ENCODE data around the gene WNK2.

The WNK2 gene

GRCh38 chr9:93253633-93254032 lies 69.7 kb downstream of the WNK2 start:
- DNase-seq (ENCODE audit: low read depth in 1 of 2, low spot score in 1 of 2) = no peak

DNA sequence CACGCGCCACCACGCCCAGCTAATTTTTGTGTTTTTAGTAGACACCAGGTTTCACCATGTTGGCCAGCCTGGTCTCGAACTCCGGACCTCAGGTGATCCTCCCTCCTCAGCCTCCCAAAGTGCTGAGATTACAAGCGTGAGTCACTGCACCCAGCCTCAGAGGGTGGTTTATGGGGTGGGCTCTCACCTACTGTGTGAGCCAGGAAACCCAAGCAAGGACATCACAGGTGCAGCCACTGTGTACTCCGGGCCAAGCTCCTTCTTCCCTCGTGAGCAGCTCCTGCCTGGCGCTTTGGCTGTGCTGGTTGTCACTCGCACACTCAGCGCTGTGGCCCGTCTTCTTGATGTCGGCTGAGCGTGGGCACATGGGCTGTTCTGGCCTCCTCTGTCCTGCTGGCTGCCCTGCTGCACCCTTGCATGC lies 70.1 kb downstream of the WNK2 start:
- no peak for DNase-seq (ENCODE audit: low read depth in 1 of 2, low spot score in 1 of 2)

DNA sequence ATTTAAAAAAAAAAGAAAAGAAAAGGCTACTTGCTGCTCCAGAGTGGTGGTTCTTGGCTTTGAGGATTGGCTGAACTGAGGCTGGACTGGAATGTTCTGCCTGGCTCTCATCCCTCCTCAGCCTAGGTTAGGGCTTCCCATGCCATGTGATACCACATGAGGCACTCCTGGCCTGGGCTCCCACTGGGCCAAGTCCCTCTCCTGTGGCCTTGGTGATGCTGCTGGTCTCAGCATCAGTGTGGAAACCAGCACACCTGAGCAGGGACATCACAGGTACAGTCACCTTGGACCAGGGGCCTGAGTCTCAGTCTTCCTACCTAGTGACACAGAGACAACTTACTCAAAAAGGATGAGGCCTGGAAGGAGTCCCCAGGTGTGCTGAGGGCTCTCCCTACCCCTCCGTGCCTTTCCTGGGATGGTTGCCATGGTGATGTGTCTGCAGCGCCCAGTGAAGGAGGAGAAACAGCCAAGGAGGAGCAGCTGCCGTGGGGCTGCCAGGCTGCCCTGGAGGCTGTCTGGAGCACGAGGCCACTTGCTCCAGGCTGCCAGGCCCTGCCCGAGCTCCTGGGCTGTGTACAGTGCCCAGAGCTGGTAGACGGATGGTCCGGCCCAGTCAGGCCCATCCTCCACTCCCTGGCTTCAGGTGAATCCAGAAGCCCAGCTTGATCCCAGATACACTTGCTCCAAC lies 71.0 kb downstream of the WNK2 start:
- DNase-seq (ENCODE audit: low read depth in 1 of 2, low spot score in 1 of 2) = no peak

GRCh38 chr9:93255494-93255867 lies 71.5 kb downstream of the WNK2 start:
- no peak for DNase-seq (ENCODE audit: low read depth in 1 of 2, low spot score in 1 of 2)

- DNase-seq (ENCODE audit: low read depth in 1 of 2, low spot score in 1 of 2) = no peak
Observed at GRCh38 chr9:93255994-93256877, 72.3 kb downstream of the WNK2 start.

- no peak for DNase-seq (ENCODE audit: low read depth in 1 of 2, low spot score in 1 of 2)
Observed at GRCh38 chr9:93256878-93257807, 73.2 kb downstream of the WNK2 start.

- no peak for DNase-seq (ENCODE audit: low read depth in 1 of 2, low spot score in 1 of 2)
Observed at GRCh38 chr9:93257808-93258331, 73.9 kb downstream of the WNK2 start.

- no peak for DNase-seq (ENCODE audit: low read depth in 1 of 2, low spot score in 1 of 2)
Observed at GRCh38 chr9:93258419-93258817, 74.5 kb downstream of the WNK2 start.

- DNase-seq (ENCODE audit: low read depth in 1 of 2, low spot score in 1 of 2) = no peak
Observed at GRCh38 chr9:93258818-93259489, 75.0 kb downstream of the WNK2 start.

- no peak for DNase-seq (ENCODE audit: low read depth in 1 of 2, low spot score in 1 of 2)
Observed at GRCh38 chr9:93259490-93260262, 75.7 kb downstream of the WNK2 start.

DNA sequence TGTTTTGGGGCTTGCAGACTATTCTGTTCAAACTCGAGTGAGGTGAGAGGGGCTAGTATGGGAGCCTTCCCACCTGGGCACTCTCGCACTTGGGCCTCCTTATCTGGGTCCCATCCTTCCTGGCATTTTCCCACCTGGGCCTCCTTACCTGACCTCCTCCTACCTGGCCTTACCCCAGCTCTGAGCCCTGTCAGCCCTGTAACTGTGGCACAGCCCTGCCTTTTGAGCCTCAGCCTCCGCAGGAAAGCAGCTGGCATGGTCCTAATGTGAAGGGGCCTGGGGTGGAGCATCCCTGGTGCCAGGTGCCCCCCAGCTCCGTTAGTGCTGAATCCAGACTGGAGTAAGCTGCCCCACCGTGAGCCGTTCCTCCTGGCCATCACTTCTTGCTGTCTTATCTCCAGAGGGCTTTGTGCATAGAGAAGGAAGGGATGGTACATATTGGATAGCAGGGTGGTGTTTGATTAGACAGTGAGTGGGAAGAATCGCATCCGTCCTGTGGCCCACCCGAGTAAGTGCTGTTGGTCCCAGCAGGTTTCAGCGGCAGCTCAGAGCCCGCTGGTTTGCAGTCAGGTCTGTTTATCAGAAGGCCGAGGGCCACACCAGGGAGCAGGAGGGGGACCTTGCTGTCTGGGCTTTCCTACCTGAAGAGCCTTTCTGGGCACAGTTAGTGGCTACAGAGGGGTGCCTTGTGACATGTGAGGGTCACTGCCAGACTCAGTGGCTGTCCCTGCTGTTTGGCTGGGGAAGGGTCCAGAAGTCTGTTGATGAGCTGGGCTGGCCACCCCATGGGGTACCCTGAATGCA lies 76.5 kb downstream of the WNK2 start:
- no peak for DNase-seq (ENCODE audit: low read depth in 1 of 2, low spot score in 1 of 2)

GRCh38 chr9:93261281-93261680 lies 77.3 kb downstream of the WNK2 start:
- DNase-seq (ENCODE audit: low read depth in 1 of 2, low spot score in 1 of 2) = no peak

GRCh38 chr9:93261735-93262523 lies 78.0 kb downstream of the WNK2 start:
- DNase-seq (ENCODE audit: low read depth in 1 of 2, low spot score in 1 of 2) = no peak

DNA sequence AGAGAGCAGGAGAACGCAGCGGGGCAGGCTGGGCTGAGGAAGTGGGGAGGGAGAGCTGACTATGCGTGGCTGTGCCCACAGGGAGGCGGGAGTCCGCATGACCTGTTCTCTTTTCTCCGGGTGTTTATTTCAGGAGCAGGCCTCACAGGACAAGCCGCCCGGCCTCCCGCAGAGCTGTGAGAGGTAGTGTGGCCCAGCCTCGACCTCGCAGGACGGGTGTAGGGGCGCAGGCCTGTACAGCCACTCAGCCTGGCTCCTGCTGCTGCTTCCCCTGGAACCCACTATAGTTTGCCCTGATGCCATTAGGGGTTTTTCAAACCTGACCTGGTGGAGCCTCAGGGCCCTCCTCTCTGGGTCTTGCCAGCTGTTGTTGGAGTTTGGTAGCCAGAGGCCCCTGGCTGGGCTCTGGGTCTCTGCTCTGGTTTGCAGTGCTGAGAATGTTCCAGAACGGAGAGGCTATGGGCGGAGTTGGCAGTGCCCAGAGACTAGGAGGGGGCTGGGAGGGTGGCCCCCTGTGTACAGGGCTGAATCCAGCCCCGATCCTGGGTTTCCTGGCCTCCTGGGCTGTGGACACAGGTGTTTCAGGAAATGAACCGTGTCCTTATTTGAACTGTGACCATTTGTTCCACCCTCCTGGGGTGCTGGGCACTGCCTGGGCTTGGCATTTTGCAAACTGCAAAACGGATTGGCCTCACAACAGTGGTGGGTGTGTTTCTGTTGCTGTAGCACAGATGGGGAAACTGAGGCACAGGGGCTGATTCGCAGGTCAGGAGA lies 78.8 kb downstream of the WNK2 start:
- DNase-seq (ENCODE audit: low read depth in 1 of 2, low spot score in 1 of 2) = no peak

DNA sequence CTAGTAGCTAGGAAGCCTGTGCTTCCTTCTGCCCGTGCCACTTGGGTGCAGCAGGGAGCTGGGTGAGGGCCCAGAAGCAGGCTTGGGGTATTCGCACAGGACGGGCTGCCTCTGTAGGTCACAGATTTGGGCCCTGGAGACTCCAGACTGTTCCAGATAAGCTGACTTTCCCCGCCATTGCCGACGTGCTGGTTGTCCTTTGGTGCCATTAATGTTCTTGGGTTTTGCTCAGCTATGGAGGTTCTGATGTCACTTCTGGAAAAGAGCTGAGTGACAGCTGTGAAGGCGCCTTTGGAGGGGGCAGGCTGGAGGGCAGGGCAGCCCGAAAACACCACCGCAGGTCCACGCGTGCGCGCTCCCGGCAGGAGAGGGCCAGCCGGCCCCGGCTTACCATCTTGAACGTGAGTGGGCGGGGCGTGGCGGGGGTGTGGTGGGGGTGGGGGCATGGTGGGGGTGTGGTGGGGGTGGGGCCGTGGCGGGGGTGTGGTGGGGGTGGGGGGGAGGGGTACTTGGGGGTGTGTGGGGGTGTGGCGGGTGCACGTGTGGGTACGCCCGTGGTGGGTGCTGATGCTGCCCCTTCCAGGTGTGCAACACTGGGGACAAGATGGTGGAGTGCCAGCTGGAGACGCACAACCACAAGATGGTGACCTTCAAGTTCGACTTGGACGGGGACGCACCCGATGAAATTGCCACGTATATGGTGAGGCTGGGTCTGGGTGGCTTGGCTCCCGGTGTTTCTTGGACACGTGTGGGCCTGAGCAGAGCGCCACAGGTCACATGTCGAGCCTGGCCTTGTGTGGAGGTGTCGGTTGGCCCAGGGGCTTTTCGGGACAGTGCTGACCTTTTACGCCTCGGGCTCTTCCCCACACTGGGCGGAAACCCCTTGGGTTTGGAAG lies 79.6 kb downstream of the WNK2 start:
- no peak for DNase-seq (ENCODE audit: low read depth in 1 of 2, low spot score in 1 of 2)

GRCh38 chr9:93264338-93265125 lies 80.6 kb downstream of the WNK2 start:
- DNase-seq (ENCODE audit: low read depth in 1 of 2, low spot score in 1 of 2) = no peak
